HepG2 (cell line): ENCODE data around the gene TAF1D. TPM values are rescaled to one million over a fixed set of nuclear protein-coding genes. Genes with fewer than 3 reads are reported as not detected.

ENCODE experiments used
- ATAC-seq: fragments of 200-7000 bp; cut with Tn5 transposase; 3 replicates; pipeline ENCODE4 v1.9.1; 2020; ENCODE audit warnings: mild to moderate bottlenecking, moderate library complexity
- BruUV-seq: library from RNA; stranded (reverse); fragments of 400-500 nt; replicated peaks from 2 replicates; lab custom pipeline; 2021; lab: Mats Ljungman, UMichigan
- CTCF ChIA-PET: fragments of 300-600 bp; formaldehyde crosslinking; extraction: SDS; loops from one replicate; lab custom pipeline; 2021; ENCODE audit warnings: low total read pairs, inconsistent platforms, low intra/inter-chr PET ratio; lab: Yijun Ruan, JAX
- POLR2A ChIA-PET: fragments of 350-600 bp; sonication (Branson Sonifier 250); formaldehyde crosslinking; loops from one replicate; lab custom pipeline; 2020; ENCODE audit warnings: antibody characterized with exemption, inconsistent platforms; lab: Yijun Ruan, JAX
- DNase-seq: peaks from one replicate; pipeline ENCODE4 v3.0.0-alpha.2; 2015; ENCODE audit warnings: low spot score
- FAIRE-seq: peaks from 3 replicates; lab custom pipeline; 2011; peaks lifted over from hg19 to GRCh38; lab: Jason Lieb, UNC
- H2AFZ ChIP-seq: one replicate; pipeline ENCODE4 v1.6.1; 2011; ENCODE audit warnings: low read length, inconsistent platforms
- H3K27ac ChIP-seq: fragments of 300-600 bp; 3 replicates; pipeline ENCODE4 v1.8.0; 2011; ENCODE audit warnings: mixed run types, mild to moderate bottlenecking, mixed read lengths, low read length, inconsistent platforms; ENCODE audit not compliant: insufficient read depth; ENCODE audit errors: extremely low read length
- H3K27me3 ChIP-seq, 2 experiments: fragments of 200-600 bp in 1 of 2; 2 replicates in 1 of 2; 3 replicates in 1 of 2; pipeline versions ENCODE4 v1.6.0 to v1.8.0; 2011; ENCODE audit warnings: low read length in 2 of 2, mild to moderate bottlenecking in 2 of 2, moderate library complexity in 2 of 2, inconsistent platforms in 1 of 2; ENCODE audit not compliant: insufficient read depth in 2 of 2, control insufficient read depth in 1 of 2
- H3K36me3 ChIP-seq, 2 experiments: fragments of 200-600 bp in 1 of 2; replicated peaks in 1 of 2; 2 replicates in 1 of 2; 3 replicates in 1 of 2; pipeline versions ENCODE4 v1.5.1 to v1.8.0; 2011; ENCODE audit warnings: low read length in 2 of 2, inconsistent platforms in 1 of 2; ENCODE audit not compliant: insufficient read depth in 2 of 2, control insufficient read depth in 1 of 2
- H3K4me1 ChIP-seq: 2 replicates; pipeline ENCODE4 v1.5.1; 2012; ENCODE audit warnings: low read length, inconsistent platforms; ENCODE audit not compliant: insufficient read depth
- H3K4me2 ChIP-seq: 2 replicates; pipeline ENCODE4 v1.6.0; 2011; ENCODE audit warnings: low read depth, low read length, inconsistent platforms
- H3K4me3 ChIP-seq, 3 experiments: fragments of 200-600 bp in 1 of 3; sonication (generic), shearing (Covaris generic) in 1 of 3; replicated peaks in 1 of 3; 2 replicates each; pipeline ENCODE4 v1.5.1; 2011 to 2016; ENCODE audit warnings: low read length in 3 of 3, inconsistent platforms in 2 of 3, low read depth in 2 of 3, mild to moderate bottlenecking in 2 of 3, control low read depth in 1 of 3, mixed read lengths in 1 of 3; ENCODE audit not compliant: insufficient read depth in 1 of 3
- H3K79me2 ChIP-seq: one replicate; pipeline ENCODE4 v1.6.1; 2011; ENCODE audit warnings: low read length, inconsistent platforms; ENCODE audit not compliant: insufficient read depth
- H3K9ac ChIP-seq: 2 replicates; pipeline ENCODE4 v1.6.0; 2011; ENCODE audit warnings: mild to moderate bottlenecking, low read depth, low read length, inconsistent platforms; ENCODE audit not compliant: insufficient read depth
- H3K9me3 ChIP-seq: 2 replicates; pipeline ENCODE4 v1.5.1; 2012; ENCODE audit warnings: mild to moderate bottlenecking, low read length
- H4K20me1 ChIP-seq: 2 replicates; pipeline ENCODE4 v1.6.0; 2011; ENCODE audit warnings: inconsistent platforms, mild to moderate bottlenecking, low read length, moderate library complexity; ENCODE audit not compliant: insufficient read depth
- EED ChIP-seq: sonication (generic); formaldehyde crosslinking; IDR thresholded peaks from 2 replicates; pipeline ENCODE4 v1.5.0; 2020; ENCODE audit warnings: mild to moderate bottlenecking, missing genetic modification reagents
- ETV5 ChIP-seq: IDR thresholded peaks from 2 replicates; pipeline ENCODE4 v1.6.1; 2018; ENCODE audit warnings: missing biosample characterization, missing genetic modification reagents, inconsistent platforms, borderline replicate concordance
- FOXP1 ChIP-seq, 2 experiments: fragments of 450-650 bp in 1 of 2; IDR thresholded peaks; 2 replicates each; pipeline ENCODE4 v1.6.1; 2017 to 2018; ENCODE audit warnings: antibody characterized with exemption in 1 of 2
- HMG20B ChIP-seq: conservative IDR thresholded peaks from 2 replicates; pipeline ENCODE4 v1.6.1; 2016; ENCODE audit warnings: missing genetic modification reagents, missing compliant biosample characterization
- HNF4A ChIP-seq: sonication (generic); formaldehyde crosslinking; IDR thresholded peaks from 2 replicates; pipeline ENCODE4 v1.4.0; 2020; ENCODE audit warnings: missing genetic modification reagents
- MIXL1 ChIP-seq: IDR thresholded peaks from 2 replicates; pipeline ENCODE4 v1.6.1; 2016
- NFKBIZ ChIP-seq: IDR thresholded peaks from 2 replicates; pipeline ENCODE4 v1.6.1; 2018; ENCODE audit warnings: missing genetic modification reagents, missing compliant biosample characterization
- SMARCE1 ChIP-seq: fragments of 450-650 bp; IDR thresholded peaks from 2 replicates; pipeline ENCODE4 v1.6.1; 2017; ENCODE audit warnings: borderline replicate concordance
- SOX13 ChIP-seq, 3 experiments: fragments of 450-650 bp in 1 of 3; sonication (generic) in 1 of 3; formaldehyde crosslinking in 1 of 3; IDR thresholded peaks in 2 of 3; conservative IDR thresholded peaks in 1 of 3; 2 replicates each; pipeline versions ENCODE4 v1.5.0 to v1.6.1; 2016 to 2020; ENCODE audit warnings: antibody characterized with exemption in 1 of 3, mild to moderate bottlenecking in 1 of 3, missing compliant biosample characterization in 1 of 3, missing genetic modification reagents in 1 of 3, moderate library complexity in 1 of 3
- SOX6 ChIP-seq, 2 experiments: fragments of 450-650 bp in 1 of 2; sonication (generic) in 1 of 2; formaldehyde crosslinking in 1 of 2; IDR thresholded peaks; 2 replicates each; pipeline versions ENCODE4 v1.4.0 to v1.6.1; 2017 to 2020; ENCODE audit warnings: antibody characterized with exemption in 1 of 2, mild to moderate bottlenecking in 1 of 2, missing genetic modification reagents in 1 of 2
- TEAD3 ChIP-seq: optimal IDR thresholded peaks from 2 replicates; pipeline ENCODE3; 2016; ENCODE audit warnings: borderline replicate concordance
- ZNF232 ChIP-seq: sonication (generic); formaldehyde crosslinking; IDR thresholded peaks from 2 replicates; pipeline ENCODE4 v1.4.0; 2020; ENCODE audit warnings: missing genetic modification reagents, borderline replicate concordance
- ZNF672 ChIP-seq: sonication (generic); formaldehyde crosslinking; IDR thresholded peaks from 2 replicates; pipeline ENCODE4 v1.8.1; 2022; ENCODE audit warnings: missing genetic modification reagents
- ZNF816 ChIP-seq: sonication (generic); formaldehyde crosslinking; IDR thresholded peaks from 2 replicates; pipeline ENCODE4 v1.8.0; 2022; ENCODE audit warnings: missing genetic modification reagents, mild to moderate bottlenecking, borderline replicate concordance
- ZSCAN12 ChIP-seq: sonication (generic); formaldehyde crosslinking; IDR thresholded peaks from 2 replicates; pipeline ENCODE4 v1.9.0; 2021; ENCODE audit warnings: mild to moderate bottlenecking, missing genetic modification reagents
- WGBS: methylation state at CpG from one replicate; pipeline ENCODE4 v1.1.6; 2017; ENCODE audit warnings: low lambda C conversion rate; 5-methylcytosine and 5-hydroxymethylcytosine counted together
- in situ Hi-C: cut with HindIII; loops from 2 replicates; pipeline ENCODE4 v1.10.0; 2017; ENCODE audit warnings: low pct_unique_long_range_greater_than_20kb; ENCODE audit not compliant: extremely low pct_ligation_motif_present
- intact Hi-C: fragments of 100-400 bp; cut with micrococcal nuclease; formaldehyde crosslinking; loops from one replicate; pipeline ENCODE4 v1.10.0; 2022; ENCODE audit not compliant: unreplicated experiment
- polyA plus RNA-seq, 8 experiments: library from polyadenylated mRNA; depleted of rRNA in 3 of 8; stranded (reverse) in 7 of 8; unstranded in 1 of 8; fragments of >200 nt; fragmentation: Illumina TruSeq in 4 of 8; extraction: Trizol in 4 of 8; gene quantifications; 2 replicates each; pipeline versions ENCODE4 v1.2.1 to v1.2.3, GENCODE V29; 2011 to 2016; ENCODE audit warnings: low read depth in 4 of 8, missing spikeins in 1 of 8, mixed read lengths in 1 of 8; ENCODE audit not compliant: insufficient read depth in 1 of 8
- total RNA-seq, 5 experiments: library from RNA; depleted of rRNA; stranded (reverse); fragments of >200 nt; fragmentation: Illumina TruSeq; extraction: Trizol; gene quantifications; 2 replicates each; pipeline ENCODE4 v1.2.3, GENCODE V29; 2016; ENCODE audit warnings: low read depth in 1 of 5
- TF ChIP-seq, protein P1 (sequence below): sonication (generic); formaldehyde crosslinking; conservative IDR thresholded peaks from 2 replicates; pipeline ENCODE4 v1.5.0; 2020; ENCODE audit warnings: missing genetic modification reagents
- TF ChIP-seq, protein P2 (sequence below): sonication (generic); formaldehyde crosslinking; IDR thresholded peaks from 2 replicates; pipeline ENCODE4 v1.5.0; 2020; ENCODE audit warnings: mild to moderate bottlenecking, missing genetic modification reagents
- TF ChIP-seq, protein P3 (sequence below): sonication (generic); formaldehyde crosslinking; conservative IDR thresholded peaks from 2 replicates; pipeline ENCODE4 v1.4.0; 2020; ENCODE audit warnings: mild to moderate bottlenecking, missing genetic modification reagents, moderate library complexity

The TAF1D gene
- total and polyA plus RNA-seq, 2 of the 13 experiments (the other 11 are each of a cell fraction or from before 2014, with no cell fraction given), result 132 to 207 TPM

DNA sequence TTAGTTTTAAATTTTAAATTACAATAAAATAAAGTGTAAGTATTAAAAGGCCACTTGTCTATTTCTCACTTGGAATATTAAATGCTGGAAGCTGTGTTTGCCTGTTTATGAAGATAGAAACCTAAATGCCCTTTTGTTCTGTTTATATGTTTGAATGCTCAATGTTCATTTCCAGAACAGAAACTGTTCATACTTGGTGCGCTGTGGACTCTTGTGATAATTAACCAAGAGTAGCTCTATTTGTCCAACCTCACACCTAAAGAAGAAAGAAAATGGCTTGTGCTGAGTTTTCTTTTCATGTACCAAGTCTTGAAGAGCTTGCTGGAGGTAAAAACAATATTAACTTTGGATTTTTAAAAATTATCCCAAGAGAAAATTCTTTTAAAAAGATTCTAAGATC lies 5.8 kb upstream of the TAF1D start:
- Histone ChIP-seq H3K4me3 (peak overlapping the region in 1 of 3 experiments; percentile 28; a peak in 1 of 6 replicates), H3K9me3 (no peaks in the 10 kb centered on the region), H3K36me3 (no peaks in the 10 kb centered on the region; a peak in 2 of 5 replicates), H3K27me3 (no peaks in the 10 kb centered on the region), H3K4me1 (peaks cover 63% of the 10 kb centered on the region), H3K27ac (peak overlapping the region; percentile 54), H3K79me2 (peaks cover 39% of the 10 kb centered on the region), H2AFZ (no peak overlapping the region), H3K9ac (0 out of 2 replicates have a peak overlapping the region, but pooled peaks have one; percentile 39), H4K20me1 (no peaks in the 10 kb centered on the region), H3K4me2 (peak overlapping the region; percentile 81)
- 6% methylated on average over 1 of the region's 1 CpG for WGBS
- CTCF ChIA-PET, result no interaction called here
- BruUV-seq, result no TSS peak
- ATAC-seq (peak; percentile 20; the same call in 2 of the 3 replicates), DNase-seq (no peak), FAIRE-seq (no peak)
- POLR2A ChIA-PET, result interaction anchor here (0.6 to 2.7 kb wide), 5 partner anchors 9 to 382 kb away, joined by 3 to 17 read pairs (median 4); partner anchors contain the start of genes MED17 and PANX1
- in situ Hi-C loops (no loop called here), intact Hi-C loops (no loop called here)
- TF ChIP-seq, protein P1, sequence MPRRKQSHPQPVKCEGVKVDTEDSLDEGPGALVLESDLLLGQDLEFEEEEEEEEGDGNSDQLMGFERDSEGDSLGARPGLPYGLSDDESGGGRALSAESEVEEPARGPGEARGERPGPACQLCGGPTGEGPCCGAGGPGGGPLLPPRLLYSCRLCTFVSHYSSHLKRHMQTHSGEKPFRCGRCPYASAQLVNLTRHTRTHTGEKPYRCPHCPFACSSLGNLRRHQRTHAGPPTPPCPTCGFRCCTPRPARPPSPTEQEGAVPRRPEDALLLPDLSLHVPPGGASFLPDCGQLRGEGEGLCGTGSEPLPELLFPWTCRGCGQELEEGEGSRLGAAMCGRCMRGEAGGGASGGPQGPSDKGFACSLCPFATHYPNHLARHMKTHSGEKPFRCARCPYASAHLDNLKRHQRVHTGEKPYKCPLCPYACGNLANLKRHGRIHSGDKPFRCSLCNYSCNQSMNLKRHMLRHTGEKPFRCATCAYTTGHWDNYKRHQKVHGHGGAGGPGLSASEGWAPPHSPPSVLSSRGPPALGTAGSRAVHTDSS, result no peak
- TF ChIP-seq, protein P2, sequence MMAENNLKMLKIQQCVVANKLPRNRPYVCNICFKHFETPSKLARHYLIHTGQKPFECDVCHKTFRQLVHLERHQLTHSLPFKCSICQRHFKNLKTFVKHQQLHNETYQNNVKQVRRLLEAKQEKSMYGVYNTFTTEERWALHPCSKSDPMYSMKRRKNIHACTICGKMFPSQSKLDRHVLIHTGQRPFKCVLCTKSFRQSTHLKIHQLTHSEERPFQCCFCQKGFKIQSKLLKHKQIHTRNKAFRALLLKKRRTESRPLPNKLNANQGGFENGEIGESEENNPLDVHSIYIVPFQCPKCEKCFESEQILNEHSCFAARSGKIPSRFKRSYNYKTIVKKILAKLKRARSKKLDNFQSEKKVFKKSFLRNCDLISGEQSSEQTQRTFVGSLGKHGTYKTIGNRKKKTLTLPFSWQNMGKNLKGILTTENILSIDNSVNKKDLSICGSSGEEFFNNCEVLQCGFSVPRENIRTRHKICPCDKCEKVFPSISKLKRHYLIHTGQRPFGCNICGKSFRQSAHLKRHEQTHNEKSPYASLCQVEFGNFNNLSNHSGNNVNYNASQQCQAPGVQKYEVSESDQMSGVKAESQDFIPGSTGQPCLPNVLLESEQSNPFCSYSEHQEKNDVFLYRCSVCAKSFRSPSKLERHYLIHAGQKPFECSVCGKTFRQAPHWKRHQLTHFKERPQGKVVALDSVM (CRISPR knock-in tag), result no peak
- TF ChIP-seq NFKBIZ (CRISPR knock-in tag) (no peak), HMG20B (CRISPR knock-in tag) (no peak), SOX6 (IDR thresholded peaks at IDR 0.05) (no peak), SOX6 (CRISPR knock-in tag; IDR thresholded peaks at IDR 0.05) (peak; percentile 14; the same call in 1 of the 2 replicates), EED (no peak), SMARCE1 (no peak), ZNF816 (CRISPR knock-in tag) (no peak), ETV5 (no peak), MIXL1 (peak; percentile 76), FOXP1 (IDR thresholded peaks at IDR 0.05) (no peak), FOXP1 (CRISPR knock-in tag; IDR thresholded peaks at IDR 0.05) (peak; percentile 53; the same call in 1 of the 2 replicates), SOX13 (IDR thresholded peaks at IDR 0.05) (no peak), SOX13 (CRISPR knock-in tag; conservative IDR thresholded peaks at IDR 0.05 in 1 of 2, IDR thresholded peaks at IDR 0.05 in 1 of 2) (peak in 1 of 2 experiments; percentile 38; a peak in 1 of 4 replicates), TEAD3 (no peak), ZNF232 (no peak), ZNF672 (CRISPR knock-in tag) (no peak), ZSCAN12 (no peak), HNF4A (CRISPR knock-in tag) (peak; percentile 42)
- TF ChIP-seq, protein P3, sequence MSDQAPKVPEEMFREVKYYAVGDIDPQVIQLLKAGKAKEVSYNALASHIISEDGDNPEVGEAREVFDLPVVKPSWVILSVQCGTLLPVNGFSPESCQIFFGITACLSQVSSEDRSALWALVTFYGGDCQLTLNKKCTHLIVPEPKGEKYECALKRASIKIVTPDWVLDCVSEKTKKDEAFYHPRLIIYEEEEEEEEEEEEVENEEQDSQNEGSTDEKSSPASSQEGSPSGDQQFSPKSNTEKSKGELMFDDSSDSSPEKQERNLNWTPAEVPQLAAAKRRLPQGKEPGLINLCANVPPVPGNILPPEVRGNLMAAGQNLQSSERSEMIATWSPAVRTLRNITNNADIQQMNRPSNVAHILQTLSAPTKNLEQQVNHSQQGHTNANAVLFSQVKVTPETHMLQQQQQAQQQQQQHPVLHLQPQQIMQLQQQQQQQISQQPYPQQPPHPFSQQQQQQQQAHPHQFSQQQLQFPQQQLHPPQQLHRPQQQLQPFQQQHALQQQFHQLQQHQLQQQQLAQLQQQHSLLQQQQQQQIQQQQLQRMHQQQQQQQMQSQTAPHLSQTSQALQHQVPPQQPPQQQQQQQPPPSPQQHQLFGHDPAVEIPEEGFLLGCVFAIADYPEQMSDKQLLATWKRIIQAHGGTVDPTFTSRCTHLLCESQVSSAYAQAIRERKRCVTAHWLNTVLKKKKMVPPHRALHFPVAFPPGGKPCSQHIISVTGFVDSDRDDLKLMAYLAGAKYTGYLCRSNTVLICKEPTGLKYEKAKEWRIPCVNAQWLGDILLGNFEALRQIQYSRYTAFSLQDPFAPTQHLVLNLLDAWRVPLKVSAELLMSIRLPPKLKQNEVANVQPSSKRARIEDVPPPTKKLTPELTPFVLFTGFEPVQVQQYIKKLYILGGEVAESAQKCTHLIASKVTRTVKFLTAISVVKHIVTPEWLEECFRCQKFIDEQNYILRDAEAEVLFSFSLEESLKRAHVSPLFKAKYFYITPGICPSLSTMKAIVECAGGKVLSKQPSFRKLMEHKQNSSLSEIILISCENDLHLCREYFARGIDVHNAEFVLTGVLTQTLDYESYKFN (CRISPR knock-in tag), result peak; percentile 61
